ENCODE measurements around the gene TFF2.

Gene TFF2

DNA sequence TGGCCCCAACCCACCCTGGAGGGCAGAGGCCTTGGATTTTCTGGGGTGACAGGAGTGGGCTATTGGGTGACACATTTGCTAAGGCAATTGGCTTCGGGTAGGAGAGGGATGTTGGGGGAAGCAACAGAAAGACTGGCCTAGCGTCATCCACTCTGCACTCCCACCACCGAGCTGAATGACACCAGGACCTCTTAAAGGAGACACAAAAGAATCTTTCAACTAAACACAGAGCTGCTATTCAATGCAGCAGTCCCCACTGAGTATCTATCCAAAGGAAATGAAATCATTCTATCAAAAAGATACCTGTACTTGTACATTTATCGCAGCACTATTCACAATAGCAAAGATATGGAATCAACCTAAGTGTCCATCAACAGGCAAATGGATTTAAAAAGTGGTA is 6.2 kb downstream of the TFF2 start:
- DNase-seq, result no peak

DNA sequence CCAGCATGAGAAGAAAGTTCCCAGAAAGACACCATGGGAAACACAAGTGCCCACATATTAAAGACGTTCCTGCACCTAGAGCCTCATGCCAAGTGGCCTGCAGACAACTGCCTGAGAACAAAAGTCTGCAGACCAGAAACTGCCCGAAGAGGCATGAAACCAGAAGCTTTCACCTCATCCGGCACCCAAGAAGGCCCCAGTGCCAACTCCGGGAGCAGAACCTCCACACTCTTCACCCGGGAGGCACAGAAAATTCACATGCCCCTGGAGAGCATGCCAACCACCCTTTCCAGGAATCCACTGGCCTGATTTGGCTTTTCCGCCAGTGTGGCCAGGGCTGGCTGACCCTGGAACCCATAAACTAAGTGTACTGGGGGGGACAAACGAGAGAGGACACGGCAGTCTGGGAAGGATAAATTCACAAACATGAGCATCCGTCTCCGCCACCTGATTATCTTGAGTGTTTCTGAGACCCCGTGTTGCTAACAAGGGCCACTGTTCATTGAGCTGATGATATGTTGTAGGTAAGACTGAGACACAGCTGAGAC is 6.8 kb downstream of the TFF2 start:
- no peak for DNase-seq

DNA sequence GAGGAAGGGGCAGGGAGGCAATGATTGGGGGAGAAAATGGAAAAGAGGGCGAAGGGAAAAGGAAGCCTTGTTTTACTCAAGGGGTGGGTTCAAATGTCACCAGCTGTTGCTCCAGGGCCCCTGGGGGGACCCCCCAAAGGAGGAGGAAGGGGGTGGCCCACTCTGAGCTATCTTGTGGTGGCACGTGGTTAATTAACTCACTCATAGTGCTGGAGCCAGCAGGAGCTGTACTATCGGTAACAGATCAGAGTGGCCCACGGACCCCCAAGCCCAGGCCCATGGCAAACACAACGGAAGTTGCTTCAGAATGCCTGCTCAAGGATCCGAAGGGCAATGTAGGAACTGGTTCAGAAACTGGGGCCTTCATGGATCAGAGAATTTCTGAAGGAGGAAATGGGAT is 7.2 kb downstream of the TFF2 start:
- no peak for DNase-seq

DNA sequence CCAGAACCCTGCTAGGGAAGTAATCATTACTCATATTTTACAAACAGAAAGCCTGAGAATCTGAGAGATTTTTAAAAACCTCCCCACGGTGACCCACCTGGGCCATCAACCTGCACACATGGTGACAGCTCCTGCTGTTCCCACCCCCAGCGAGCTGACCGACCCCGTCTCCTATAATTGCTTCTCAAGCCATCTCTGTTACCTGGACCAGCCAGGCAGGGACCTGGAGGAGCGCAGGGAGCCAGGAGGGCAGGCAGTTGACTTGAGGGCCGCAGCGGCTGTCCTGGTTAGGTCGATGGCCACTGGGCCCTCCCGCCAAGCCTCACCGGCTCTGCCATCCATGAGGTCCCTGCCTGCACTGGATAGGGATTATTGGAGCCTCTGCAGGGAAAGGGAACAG is 7.7 kb downstream of the TFF2 start:
- DNase-seq, result no peak

DNA sequence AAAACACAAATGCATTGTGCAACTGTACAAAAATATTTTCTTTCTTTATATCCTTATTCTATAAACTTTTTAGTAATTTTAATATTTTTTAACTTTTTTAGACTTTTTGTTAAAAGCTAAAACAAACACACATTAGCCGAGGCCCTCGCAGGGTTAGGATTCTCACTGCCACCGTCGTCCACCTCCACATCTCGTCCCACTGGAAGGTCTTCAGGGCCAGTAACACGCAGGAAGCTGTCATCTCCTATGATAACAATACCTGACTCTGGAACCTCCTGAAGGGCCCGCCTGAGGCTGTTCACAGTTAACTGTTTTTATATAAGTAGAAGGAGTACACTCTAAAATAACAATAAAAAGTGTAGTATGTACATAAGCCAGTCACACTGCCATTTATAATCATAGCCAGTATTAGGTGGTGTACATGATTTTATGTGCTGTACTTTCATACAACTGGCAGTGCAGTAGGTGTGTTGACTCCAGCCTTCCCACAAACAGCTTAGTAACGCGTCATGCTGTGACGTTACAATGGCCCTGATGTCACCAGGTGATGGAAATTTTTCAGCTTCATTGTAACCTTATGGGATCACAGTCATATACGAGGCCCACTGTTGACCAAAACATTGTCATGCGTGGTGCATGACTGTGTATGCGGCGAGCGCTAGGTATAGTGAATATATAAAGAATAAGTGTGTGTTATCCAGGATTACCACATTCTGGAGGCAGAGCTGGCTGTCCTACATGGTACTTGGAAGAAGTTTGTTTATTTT is 8.8 kb downstream of the TFF2 start:
- DNase-seq, result no peak

DNA sequence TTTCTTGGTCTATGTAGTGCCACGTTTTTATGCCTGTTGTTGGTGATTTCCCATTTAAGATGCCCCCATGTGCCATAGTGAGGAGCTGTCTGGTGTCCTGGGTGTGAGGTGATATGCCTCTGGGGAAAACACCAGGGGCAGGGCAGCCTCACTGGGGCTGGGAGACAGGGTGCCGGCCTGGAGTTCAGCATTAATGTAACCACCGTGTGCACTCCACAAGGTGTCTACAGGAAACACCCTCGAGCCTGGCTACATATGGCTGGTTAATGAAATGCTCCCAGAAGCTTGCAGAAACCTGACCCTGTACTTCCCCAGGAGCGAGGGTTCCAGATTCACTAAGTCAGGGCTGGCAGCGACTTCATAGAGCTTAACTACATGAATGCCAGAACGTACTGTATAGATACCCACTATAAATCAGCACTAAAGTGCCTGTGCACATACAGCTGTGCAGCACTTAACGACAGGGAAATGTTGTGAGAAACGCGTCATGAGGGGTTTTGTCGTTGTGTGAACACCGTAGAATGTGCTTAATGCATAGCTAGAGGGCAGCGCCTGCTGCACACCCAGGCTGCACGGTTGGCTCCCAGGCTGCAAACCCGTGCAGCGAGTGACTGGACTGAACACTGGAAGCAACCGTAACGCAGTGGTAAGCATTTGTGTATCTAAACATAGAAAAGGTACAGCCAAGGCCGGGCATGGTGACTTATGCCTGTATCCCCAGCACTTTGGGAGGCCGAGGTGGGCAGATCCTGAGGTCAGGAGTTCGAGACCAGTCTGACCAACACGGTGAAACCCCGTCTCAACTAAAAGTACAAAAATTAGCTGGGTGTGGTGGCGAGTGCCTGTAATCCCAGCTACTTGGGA is 10.4 kb downstream of the TFF2 start:
- no peak for DNase-seq

DNA sequence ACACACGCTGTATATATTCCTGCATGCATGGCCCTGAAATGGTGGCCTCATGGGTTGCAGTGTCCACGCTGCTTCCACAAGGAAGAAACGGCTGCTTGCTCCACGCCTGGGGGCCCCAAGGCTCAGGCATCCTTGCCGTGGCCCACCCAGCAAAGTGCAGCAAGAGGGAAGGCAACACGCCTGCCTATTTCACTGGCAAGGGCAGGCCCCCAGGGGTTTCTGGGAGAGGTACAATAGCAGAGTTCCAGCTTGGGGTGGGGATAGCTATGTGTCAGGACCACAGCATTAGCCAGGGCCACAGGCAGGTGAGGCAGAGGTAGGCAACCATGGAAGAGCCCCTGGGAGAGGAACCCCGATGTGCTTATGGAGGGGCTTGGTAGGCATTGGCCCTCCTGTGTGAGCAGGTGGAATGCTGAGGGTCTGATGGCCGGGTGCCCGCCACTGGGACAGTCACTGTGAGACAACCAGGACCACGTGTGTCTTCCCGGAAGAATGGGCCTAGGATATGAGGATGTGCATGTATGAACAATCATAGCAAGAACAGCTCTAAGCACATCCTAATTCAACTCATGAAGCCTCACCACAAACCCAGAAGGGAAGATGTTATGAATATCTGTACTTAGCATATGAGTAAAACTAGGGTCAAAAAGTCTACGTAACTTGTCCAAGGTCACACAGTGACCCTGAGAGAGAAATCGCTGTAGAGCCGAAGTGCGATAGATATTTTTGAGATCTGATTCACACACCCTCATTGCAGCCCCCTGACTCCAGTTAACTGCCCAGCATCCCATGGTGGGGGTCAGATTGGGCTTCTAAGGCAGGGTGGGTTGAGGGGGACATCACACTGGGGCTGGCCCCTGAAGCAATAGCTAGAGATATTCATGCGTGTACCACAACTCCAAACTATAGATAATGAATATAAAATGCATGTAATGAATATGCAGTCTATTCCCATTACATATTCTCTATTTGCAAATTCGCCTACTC is 11.8 kb downstream of the TFF2 start:
- DNase-seq, result no peak

DNA sequence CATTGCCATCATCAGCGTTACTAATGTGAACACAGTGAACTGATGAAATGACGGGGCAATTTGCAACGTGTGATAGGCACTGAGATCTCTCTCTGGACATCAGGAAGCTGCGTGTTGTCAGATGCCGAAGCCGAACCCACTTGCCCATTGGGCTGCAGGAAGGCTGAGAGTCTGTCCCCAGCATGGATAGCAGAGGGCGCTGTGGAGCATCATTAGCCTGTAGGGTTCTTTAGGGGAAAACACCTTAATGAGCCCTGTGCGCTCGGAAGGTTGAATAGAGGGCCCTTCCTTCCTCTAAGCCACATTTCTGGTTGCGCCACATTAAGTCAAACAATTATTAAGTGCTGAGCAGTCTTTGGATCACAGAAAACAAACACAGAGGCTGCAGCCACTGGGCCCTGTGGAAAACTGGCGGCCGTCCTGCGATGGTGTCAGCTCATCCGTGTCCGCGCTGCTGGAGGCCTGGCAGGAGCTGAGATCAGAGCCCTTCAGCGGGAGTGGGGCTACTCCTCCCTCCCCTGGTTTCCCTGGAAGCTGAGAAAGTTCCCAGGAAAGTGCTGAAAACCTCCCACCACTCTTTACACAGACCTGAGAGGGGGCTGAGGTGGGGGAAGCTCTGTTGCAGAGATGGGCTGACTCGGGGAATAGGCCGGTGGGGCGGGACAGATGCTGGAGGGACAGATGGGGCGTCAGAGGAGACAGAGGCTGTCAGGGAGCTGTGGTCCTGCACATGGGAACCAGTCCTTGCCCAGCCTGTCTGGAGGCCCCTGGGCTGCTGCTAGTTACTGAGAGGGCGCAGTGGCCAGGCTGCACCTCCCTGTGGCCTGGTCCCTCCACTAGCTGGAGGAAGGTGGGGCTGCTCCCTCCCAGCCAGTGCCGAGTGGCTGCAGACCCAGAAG is 12.7 kb downstream of the TFF2 start:
- DNase-seq, result peak; percentile 86 to 91 (median 90)

DNA sequence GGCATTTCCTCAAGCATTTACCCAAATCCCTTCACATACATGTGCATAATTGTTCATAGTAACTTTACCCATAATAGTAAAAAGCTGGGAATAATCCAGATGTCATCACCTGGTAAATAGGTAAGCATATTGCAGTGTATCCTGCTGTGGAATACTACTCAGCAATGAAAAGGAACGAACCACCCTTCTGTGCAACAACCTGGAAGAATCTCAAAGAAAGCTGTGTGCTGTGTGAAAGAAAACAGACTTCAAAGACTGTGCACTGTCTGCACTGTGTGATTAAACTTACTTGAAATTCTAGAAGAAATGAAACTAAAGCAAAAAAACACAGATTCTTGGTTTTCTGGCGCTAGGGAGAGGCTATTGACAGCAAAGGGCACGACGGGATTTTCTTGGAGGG is 13.5 kb downstream of the TFF2 start:
- DNase-seq, result no peak

DNA sequence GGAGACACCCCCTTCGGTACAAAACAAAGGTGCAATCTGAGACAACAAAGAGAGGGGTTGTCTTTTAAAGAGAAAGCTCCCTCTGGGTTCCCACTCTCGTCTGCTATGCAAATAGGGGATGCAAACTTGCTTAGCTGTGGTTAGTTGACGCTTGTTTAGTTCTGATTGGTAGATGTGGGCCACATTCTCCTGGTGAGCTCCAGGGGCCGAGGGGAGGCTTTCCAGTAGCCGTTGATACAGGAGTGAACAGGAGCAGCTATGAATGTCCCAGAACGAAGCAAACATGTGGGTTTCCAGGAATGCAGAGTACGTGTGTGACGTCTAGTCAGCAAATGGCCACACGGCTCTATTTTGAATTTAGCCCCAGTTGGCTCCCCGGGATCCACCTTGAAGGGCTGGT is 14.7 kb downstream of the TFF2 start:
- DNase-seq, result no peak

DNA sequence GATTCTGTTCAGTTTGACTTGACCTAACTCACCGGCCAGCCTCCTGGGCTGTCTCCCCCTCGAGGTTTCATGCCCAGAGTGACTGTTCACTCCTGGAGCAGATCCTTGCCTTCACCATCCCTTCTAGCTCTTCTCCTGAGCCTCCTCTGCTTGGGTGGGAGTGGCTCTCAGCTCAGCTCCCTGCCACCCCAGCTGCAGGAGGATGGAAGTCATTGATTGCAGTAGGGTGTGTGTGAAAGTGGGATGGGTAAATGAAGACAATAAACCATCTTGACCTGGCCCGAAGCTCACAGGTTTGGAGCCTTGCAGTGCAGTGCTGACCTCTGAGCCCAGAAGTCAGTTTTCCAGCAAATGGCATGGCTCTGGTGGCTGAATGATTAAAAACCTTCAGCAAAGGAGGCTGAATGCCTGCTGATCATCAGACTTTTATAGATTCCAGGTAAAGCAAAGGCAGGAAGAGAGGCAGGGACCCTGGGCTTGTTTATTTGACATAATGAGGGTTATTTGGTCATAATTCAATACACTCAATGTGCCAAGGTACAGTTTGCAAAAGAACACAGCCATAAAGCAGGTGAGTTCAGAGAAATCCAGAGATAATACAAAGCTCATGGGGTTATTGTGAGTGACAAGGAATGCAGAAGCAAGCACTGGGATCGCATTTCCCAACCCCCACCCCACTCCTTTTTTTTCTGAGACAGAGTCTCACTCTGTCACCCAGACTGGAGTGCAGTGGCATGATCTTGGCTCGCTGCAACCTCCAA is 18.1 kb downstream of the TFF2 start:
- no peak for DNase-seq

DNA sequence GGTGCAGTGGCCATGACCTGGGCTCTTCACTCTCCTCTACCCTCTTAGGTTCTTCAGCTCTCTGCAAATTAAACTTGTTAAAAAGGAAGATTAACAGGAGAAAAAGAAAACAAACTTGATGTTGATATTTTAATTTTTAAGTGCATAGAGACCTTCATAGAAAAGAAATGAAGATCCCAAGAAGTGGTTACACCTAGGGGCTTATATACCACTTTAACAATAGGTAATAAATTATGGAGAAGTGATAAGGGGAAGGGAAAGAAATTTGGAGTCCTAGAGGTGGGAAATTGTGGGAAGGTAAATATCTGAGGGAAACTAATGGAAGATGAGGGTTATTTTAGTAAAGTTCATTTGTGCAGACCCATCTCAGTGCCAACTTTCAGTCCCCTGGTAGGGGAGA is 19.1 kb downstream of the TFF2 start:
- DNase-seq, result no peak

DNA sequence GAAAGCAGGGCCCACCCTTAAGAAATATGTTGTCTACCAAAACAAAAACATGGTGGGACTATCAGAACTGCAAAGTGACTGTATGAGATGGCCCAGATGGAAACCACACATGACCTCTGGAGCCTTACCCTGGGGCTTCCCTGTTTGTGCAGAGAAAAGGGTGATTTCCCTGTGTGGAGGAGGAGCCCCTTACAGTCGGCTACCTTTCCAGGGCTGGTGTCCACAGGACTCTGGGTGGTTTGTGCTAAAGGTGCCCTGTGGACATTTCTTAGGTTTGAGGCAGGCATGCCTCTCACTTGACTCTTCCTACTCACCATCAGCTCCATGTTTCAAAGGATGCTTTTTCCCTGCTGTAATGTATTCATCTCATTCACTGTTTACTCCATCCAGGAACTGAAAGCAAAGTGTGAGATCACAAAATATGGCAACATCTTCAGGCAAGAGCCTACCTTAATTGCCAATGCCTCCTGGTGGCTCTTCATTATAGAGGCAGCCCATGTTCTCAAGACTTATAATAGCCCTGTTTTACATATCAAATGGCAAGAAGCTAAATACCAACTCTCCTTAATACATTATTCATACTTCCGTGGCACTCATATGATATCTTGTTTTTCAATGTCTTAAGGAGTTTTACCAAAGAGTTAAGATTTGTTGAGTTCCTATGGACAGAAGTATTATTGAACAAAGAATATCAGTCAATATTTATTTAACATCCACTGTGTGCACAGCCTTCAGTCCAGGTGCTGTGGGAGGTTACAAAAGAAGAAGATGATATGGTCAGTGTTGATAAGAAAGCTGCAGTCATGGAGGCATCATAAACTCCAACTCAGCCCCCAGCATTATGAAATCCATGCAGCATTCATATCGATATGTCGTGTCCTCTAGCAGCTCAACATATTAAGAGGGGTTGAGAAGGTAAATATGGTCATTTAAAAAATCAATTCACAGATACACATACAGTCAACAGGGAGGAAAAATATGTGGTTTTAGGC is 20.1 kb downstream of the TFF2 start:
- no peak for DNase-seq

DNA sequence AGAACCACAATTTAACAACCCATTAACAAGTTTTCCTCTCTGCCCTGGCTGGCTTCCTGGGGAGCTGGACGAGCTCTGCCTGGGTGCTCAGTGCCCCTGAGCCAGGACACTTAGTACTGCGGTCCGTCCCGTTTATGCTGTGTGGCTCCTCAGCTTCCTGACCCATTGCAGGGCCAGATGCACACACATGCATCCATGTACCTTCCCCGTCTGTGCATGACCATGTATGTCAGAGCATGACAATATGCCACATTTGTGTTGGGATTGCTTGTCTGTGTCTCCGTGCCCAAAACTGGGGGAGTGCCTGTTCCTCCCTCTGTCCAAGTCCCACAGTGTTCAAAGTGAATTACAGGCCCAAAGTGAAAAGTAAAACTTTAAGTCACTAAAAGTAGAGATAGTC is 25.9 kb downstream of the TFF2 start:
- no peak for DNase-seq

DNA sequence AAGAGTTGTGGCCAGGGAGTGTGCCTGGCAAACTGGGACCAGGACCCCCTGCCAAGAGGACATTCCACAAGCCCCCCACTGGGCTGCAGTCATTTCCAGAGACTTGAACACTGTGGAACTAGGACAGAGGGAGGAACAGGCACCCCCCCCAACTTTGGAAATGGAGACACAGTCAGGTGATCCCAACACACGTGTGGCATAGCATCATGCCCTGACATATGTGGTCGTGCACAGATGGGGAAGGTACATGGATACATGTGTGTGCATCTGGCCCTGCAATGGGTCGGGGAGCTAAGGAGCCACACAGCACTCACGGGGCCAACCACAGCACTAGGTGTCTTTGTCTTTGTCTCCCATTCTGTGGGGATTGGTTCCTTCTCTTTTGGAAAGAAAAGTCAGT is 28.9 kb downstream of the TFF2 start:
- no peak for DNase-seq

DNA sequence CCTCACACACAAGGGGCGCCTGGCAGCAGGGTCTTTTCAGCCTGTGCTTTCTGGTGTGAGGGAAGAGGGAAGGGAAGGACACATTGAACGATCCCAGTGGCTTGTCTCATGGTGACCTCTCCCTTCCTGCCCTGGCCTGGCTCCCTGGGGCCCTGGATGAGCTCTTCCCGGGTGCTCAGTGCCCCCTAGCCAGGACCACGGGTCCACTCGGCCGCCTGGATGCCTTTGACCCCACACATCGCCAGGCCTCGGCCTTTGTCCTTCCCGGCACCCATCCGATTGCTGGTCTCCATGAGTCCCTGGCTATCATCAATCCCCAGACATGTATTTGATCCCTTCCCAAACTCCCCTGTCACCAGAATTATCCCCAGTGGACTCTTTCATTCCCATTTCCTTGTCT is 29.6 kb downstream of the TFF2 start:
- DNase-seq, result no peak

DNA sequence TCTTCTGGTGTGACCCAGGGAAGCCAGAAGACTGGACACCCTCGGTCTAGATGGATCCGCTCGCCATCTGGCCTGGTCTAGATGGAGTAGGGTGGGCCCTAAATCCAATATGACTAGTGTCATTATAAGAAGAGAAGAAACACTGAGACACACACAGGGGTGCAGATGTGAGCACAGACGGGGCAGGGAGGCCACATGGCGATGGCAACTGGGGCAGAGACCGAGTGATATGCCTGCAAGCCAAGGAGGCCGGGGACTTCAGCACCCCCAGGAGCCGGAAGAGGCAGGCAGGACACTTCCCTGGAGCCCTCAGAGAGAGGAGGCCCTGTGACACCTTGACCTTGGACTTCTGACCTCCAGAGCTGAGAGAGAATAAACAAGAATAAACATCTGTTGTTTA is 30.0 kb downstream of the TFF2 start:
- DNase-seq, result no peak

DNA sequence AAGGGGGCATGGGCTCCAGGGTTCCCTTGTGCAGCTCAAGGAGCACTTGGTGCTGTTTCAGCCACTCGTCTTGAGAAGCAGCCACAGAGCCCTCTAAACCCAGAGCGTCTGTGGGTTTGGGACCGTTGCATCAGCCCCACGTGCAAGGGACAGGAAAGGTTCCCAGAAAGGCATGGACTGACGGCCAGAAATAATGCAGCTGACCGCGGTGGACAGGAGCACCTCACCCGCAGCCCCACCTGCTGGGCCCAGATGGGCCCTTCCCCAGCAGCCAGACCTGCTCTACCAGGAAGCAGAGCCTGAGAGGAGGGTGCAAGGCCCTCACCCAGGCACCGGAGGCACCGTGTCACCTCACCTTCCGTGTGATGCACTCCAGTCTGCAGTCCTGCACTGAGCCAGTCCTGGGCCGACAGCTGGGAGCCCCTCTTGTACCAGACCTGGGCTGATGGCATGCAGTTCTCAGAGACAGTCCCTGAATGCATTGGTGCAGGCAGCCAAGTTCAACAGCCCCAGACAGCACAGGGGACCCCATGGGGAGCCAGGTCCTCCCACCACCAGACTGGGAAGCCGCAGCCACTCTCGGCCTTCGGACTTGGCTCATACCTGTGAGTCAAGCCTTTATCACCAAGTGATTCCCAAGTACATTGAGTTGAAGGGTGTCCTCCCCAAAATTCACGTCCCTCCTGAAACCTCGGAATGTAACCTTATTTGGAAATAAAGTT is 30.8 kb downstream of the TFF2 start:
- peak in 1 of 3 donors; percentile 28 for DNase-seq

DNA sequence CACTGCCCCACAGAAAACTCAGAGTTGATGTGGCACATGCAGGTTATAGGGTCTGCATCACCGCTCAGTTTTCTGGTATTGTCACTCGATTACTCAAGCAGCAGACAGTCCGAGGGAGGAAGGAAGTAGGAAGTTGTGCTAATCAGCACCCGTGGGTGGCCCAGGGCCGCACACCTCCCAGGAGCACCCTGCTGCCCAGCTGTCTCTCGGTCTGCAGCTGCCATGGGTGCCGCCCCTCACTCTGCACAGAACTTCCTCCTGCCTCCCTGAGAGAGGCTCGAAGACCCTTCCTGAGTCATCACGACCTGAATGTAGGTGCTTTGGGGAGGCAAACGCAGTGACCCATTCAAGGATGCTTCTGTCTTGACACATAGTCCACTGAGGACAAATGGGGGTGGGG is 31.4 kb downstream of the TFF2 start:
- DNase-seq, result peak; percentile 69 to 70 (median 70)

Data from suppressor macrophage treated with lipopolysaccharide for 1 hour (primary cell).